Measurements from ENCODE around the gene MIOS.
A peak's percentile ranks its signal among the peaks of the same experiment; 100 is the strongest.

DNA sequence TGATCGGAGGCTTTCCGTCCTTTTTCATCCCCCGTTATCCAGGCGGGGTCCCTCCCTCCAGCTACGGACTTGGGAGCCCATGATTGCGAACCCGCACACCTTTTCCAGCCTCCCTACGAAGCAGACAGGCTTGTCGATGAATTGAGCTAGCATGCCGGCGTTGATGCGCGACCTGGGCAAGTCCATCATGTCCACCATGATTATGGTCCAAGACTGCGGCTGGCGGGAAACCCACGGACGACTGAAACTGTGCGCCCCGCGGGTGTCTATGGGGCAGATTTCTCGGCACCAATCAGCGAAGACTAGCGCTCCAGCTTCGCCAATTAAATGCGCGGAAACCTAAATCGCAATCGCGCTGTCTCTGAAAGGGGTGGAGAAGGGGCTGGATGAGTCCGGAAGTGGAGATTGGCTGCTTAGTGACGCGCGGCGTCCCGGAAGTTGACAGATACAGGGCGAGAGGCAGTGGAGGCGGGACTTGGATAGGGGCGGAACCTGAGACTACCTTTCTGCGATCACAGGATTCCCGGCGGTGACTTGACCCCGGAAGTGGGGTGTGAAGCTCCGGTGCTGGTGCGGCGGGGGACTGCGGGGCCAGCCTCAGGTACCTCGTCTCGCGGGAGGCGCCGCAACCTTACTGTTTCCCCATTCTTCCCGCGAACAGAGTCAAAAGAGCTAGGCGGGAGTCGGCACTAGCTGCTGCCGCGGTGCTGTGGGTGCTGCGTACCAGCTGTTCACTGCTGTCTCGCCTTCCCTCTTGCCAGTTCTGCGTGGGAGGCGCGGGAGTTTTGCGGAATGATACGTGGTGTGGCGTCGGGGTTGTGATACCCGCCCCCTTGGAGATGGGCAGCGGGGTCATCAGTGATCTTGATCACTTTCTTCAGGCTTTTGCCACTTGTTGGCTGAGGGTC is 73.8 kb downstream of the MIOS start, which contains the start of gene UMAD1:
- TF ChIP-seq EZH2 (IDR thresholded peaks at IDR 0.05) (no peak), POLR2A (IDR thresholded peaks at IDR 0.05; ENCODE audit: borderline replicate concordance, extremely low read depth, insufficient read depth, insufficient read length) (peak; percentile 91)
- TF ChIP-seq, protein P1, sequence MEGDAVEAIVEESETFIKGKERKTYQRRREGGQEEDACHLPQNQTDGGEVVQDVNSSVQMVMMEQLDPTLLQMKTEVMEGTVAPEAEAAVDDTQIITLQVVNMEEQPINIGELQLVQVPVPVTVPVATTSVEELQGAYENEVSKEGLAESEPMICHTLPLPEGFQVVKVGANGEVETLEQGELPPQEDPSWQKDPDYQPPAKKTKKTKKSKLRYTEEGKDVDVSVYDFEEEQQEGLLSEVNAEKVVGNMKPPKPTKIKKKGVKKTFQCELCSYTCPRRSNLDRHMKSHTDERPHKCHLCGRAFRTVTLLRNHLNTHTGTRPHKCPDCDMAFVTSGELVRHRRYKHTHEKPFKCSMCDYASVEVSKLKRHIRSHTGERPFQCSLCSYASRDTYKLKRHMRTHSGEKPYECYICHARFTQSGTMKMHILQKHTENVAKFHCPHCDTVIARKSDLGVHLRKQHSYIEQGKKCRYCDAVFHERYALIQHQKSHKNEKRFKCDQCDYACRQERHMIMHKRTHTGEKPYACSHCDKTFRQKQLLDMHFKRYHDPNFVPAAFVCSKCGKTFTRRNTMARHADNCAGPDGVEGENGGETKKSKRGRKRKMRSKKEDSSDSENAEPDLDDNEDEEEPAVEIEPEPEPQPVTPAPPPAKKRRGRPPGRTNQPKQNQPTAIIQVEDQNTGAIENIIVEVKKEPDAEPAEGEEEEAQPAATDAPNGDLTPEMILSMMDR (IDR thresholded peaks at IDR 0.05 in 2 of 3, conservative IDR thresholded peaks at IDR 0.05 in 1 of 3; ENCODE audit: borderline replicate concordance in 1 of 3, insufficient read depth in 1 of 3, low read depth in 2 of 3, low read length in 2 of 3) = no peak
